Karpas-422 (cell line): ENCODE results near the gene SHISA8. TPM values are rescaled to one million over a fixed set of nuclear protein-coding genes. Genes with fewer than 3 reads are reported as not detected.

Experiments
- DNase-seq: peaks from one replicate; pipeline ENCODE4 v3.0.0-alpha.2; 2015
- H2AFZ ChIP-seq: fragments of 200-600 bp; sonication (generic); 2 replicates; pipeline ENCODE4 v1.6.1; 2014; ENCODE audit warnings: antibody characterized with exemption, low read length, mixed read lengths
- H3K27ac ChIP-seq: fragments of 200-600 bp; sonication (generic); 2 replicates; pipeline ENCODE4 v1.5.1; 2014; ENCODE audit warnings: mild to moderate bottlenecking, low read length, moderate library complexity
- H3K27me3 ChIP-seq: fragments of 200-600 bp; sonication (generic); 2 replicates; pipeline ENCODE4 v1.6.1; 2014; ENCODE audit warnings: low read length, mixed read lengths
- H3K36me3 ChIP-seq: fragments of 200-600 bp; sonication (generic); 2 replicates; pipeline ENCODE4 v1.6.1; 2014; ENCODE audit warnings: low read length, mixed read lengths; ENCODE audit not compliant: insufficient read depth
- H3K4me1 ChIP-seq: fragments of 200-600 bp; sonication (generic); 2 replicates; pipeline ENCODE4 v1.6.1; 2014; ENCODE audit warnings: mild to moderate bottlenecking, low read length, mixed read lengths
- H3K4me2 ChIP-seq: fragments of 200-600 bp; sonication (generic); 2 replicates; pipeline ENCODE4 v1.6.1; 2014; ENCODE audit warnings: low read length, low read depth, mild to moderate bottlenecking; ENCODE audit not compliant: poor library complexity, severe bottlenecking
- H3K4me3 ChIP-seq: fragments of 200-600 bp; sonication (generic); 2 replicates; pipeline ENCODE4 v1.5.1; 2014; ENCODE audit warnings: mild to moderate bottlenecking, antibody characterized with exemption, low read length, mixed read lengths
- H3K79me2 ChIP-seq: fragments of 200-600 bp; sonication (generic); 2 replicates; pipeline ENCODE4 v1.6.1; 2014; ENCODE audit warnings: mild to moderate bottlenecking, low read length, mixed read lengths
- H3K9ac ChIP-seq: fragments of 200-600 bp; sonication (generic); 2 replicates; pipeline ENCODE4 v1.6.0; 2014; ENCODE audit warnings: low read length
- H3K9me2 ChIP-seq: fragments of 200-600 bp; sonication (generic), shearing (Covaris generic); replicated peaks from 2 replicates; pipeline ENCODE4 v1.6.0; 2014; ENCODE audit warnings: mild to moderate bottlenecking, low read length, moderate library complexity; ENCODE audit not compliant: insufficient read depth
- H3K9me3 ChIP-seq: fragments of 300-700, 200-600 bp; sonication (generic); 2 replicates; pipeline ENCODE4 v1.6.1; 2014; ENCODE audit warnings: low read length, mixed read lengths
- H4K20me1 ChIP-seq: fragments of 200-600 bp; sonication (generic); 2 replicates; pipeline ENCODE4 v1.6.1; 2014; ENCODE audit warnings: mild to moderate bottlenecking, antibody characterized with exemption, low read length, low read depth; ENCODE audit not compliant: insufficient read depth
- total RNA-seq: library from RNA; depleted of rRNA; stranded (reverse); fragments of >200 nt; shearing (Covaris generic); gene quantifications from 2 replicates; pipeline ENCODE4 v1.2.3, GENCODE V29; 2014; ENCODE audit warnings: low replicate concordance

Gene SHISA8
- total RNA-seq, 1 experiment from 2014 or later: 3.2 TPM

GRCh38 chr22:41913842-41914534 is 886 bp downstream of the SHISA8 start:
- H3K36me3 ChIP-seq: no peaks in the 10 kb centered on the region
- H3K27me3 ChIP-seq: no peaks in the 10 kb centered on the region; the same call in 1 of the 2 replicates
- H2AFZ ChIP-seq: no peak overlapping the region
- peaks cover 44% of the 10 kb centered on the region for H4K20me1 ChIP-seq
- DNase-seq: no peak
- peak overlapping the region; percentile 47; the same call in 1 of the 2 replicates for H3K9ac ChIP-seq
- no peaks in the 10 kb centered on the region for H3K9me2 ChIP-seq
- H3K9me3 ChIP-seq: no peaks in the 10 kb centered on the region
- H3K4me1 ChIP-seq: peaks cover 56% of the 10 kb centered on the region
- H3K4me3 ChIP-seq: peak overlapping the region; percentile 25; the same call in 1 of the 2 replicates
- H3K4me2 ChIP-seq: peak overlapping the region; percentile 55
- no peak overlapping the region for H3K27ac ChIP-seq
- no peaks in the 10 kb centered on the region for H3K79me2 ChIP-seq

DNA sequence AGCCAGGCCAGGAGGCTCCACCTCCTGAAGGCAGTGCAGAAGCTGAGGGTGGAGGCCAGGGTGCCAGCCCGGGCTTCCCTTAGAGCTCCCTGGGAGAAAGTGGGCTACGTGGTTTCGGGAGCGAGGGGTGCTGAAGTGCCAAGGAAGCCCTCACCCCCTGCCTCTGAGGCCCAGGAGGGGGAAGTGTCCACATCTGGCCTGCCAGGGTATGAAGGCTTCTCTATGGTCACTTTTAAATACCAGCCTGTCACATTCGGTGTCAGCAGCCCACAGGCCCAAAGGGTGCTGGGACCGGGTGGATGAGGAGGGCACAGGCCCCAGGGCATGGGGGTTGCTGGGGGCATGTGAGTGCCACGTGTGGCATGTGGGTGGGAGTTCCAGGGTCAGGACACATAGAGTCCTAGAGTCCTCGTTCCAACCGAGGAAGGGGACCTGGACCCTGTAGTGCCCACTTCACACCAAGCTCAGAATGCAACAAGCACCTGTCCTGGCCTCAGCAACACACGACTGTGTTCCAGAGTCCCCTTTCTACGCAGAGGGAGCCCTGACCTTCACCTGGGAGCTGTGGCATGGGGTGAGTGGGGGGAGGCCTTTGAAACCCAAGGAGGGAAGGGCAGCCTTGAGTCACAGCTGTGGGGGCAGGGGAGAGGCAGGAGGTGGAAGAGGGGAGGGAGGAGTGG is 1.7 kb downstream of the SHISA8 start:
- Histone ChIP-seq H3K36me3 (no peaks in the 10 kb centered on the region), H3K9me3 (no peaks in the 10 kb centered on the region), H3K4me2 (peak overlapping the region; percentile 23), H3K27me3 (no peaks in the 10 kb centered on the region; the same call in 1 of the 2 replicates), H3K4me1 (peaks cover 48% of the 10 kb centered on the region), H3K9ac (peak overlapping the region; percentile 33; the same call in 1 of the 2 replicates), H3K4me3 (peak overlapping the region; percentile 22; the same call in 1 of the 2 replicates), H2AFZ (no peak overlapping the region), H3K9me2 (no peaks in the 10 kb centered on the region), H4K20me1 (peaks cover 38% of the 10 kb centered on the region), H3K79me2 (no peaks in the 10 kb centered on the region), H3K27ac (no peak overlapping the region)
- no peak for DNase-seq

DNA sequence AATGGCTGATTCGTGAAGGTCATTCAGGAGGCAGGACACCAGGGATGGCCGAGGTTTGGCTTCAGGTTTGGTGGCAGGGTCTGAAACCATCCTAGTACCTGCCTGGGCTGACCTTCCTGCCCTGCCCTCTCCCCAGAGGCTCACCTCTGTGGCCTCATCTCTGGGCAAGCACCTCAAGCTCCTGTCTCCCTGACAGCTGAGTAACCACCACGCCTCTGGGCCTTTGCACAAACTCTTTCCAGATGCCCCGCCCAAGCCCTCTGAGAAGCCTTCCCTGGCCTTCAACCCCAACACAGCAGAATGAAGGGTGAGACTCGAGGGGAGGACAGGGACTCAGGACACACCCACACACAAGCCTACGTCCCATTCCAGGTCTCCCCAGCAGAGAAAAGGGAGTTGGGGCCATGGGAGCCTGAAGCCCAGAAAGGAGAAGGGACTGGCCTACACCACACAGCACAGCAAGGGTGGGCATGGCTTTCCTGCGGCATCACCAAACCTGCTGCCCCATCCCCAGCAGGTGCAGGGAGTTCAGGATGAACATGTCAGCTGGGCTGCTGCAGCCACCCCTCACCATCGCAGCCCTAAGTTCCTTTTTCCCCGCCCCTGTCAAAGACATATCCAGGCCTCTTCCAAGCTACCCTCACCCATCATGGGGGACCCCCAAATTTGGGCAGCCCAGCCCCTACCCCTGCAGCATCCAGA is 2.4 kb downstream of the SHISA8 start:
- H3K36me3 ChIP-seq: no peaks in the 10 kb centered on the region
- no peak overlapping the region for H3K9ac ChIP-seq
- H3K9me2 ChIP-seq: no peaks in the 10 kb centered on the region
- no peak for DNase-seq
- no peak overlapping the region for H2AFZ ChIP-seq
- no peak overlapping the region for H3K27ac ChIP-seq
- H3K27me3 ChIP-seq: no peaks in the 10 kb centered on the region; the same call in 1 of the 2 replicates
- H3K79me2 ChIP-seq: no peaks in the 10 kb centered on the region
- no peaks in the 10 kb centered on the region for H3K9me3 ChIP-seq
- H3K4me2 ChIP-seq: peak overlapping the region; percentile 23
- peaks cover 32% of the 10 kb centered on the region for H4K20me1 ChIP-seq
- H3K4me3 ChIP-seq: no peak overlapping the region
- peaks cover 41% of the 10 kb centered on the region for H3K4me1 ChIP-seq

- Histone ChIP-seq H2AFZ (no peak overlapping the region), H3K4me2 (no peak overlapping the region), H3K27me3 (no peaks in the 10 kb centered on the region; the same call in 1 of the 2 replicates), H3K27ac (no peak overlapping the region), H3K9me3 (no peaks in the 10 kb centered on the region), H3K9ac (no peak overlapping the region), H3K36me3 (no peaks in the 10 kb centered on the region), H3K4me1 (peaks cover 27% of the 10 kb centered on the region), H4K20me1 (peaks cover 38% of the 10 kb centered on the region), H3K4me3 (no peak overlapping the region), H3K9me2 (no peaks in the 10 kb centered on the region), H3K79me2 (no peaks in the 10 kb centered on the region)
- no peak for DNase-seq
Observed at GRCh38 chr22:41911001-41911611, 3.8 kb downstream of the SHISA8 start.

GRCh38 chr22:41910050-41911000 is 4.5 kb downstream of the SHISA8 start:
- DNase-seq: no peak
- Histone ChIP-seq H3K9me2 (no peaks in the 10 kb centered on the region), H3K36me3 (no peaks in the 10 kb centered on the region), H2AFZ (no peak overlapping the region), H3K9me3 (no peaks in the 10 kb centered on the region), H3K9ac (no peak overlapping the region), H3K27me3 (no peaks in the 10 kb centered on the region; the same call in 1 of the 2 replicates), H3K4me1 (peaks cover 20% of the 10 kb centered on the region), H3K4me2 (no peak overlapping the region), H4K20me1 (peaks cover 35% of the 10 kb centered on the region), H3K27ac (no peak overlapping the region), H3K79me2 (no peaks in the 10 kb centered on the region), H3K4me3 (no peak overlapping the region)

- no peaks in the 10 kb centered on the region for H3K9me3 ChIP-seq
- H3K4me1 ChIP-seq: peaks cover 12% of the 10 kb centered on the region
- no peak for DNase-seq
- H4K20me1 ChIP-seq: peaks cover 35% of the 10 kb centered on the region
- H3K27ac ChIP-seq: no peak overlapping the region
- H3K4me3 ChIP-seq: no peak overlapping the region
- H3K9me2 ChIP-seq: no peaks in the 10 kb centered on the region
- no peaks in the 10 kb centered on the region for H3K79me2 ChIP-seq
- 0 out of 2 replicates have a peak, but pooled peaks cover 2% of the 10 kb centered on the region for H3K36me3 ChIP-seq
- no peaks in the 10 kb centered on the region; the same call in 1 of the 2 replicates for H3K27me3 ChIP-seq
- no peak overlapping the region for H3K9ac ChIP-seq
- no peak overlapping the region for H3K4me2 ChIP-seq
- no peak overlapping the region for H2AFZ ChIP-seq
Observed at GRCh38 chr22:41909310-41910049, 5.4 kb downstream of the SHISA8 start.
